Measurements from ENCODE around the gene FAIM.

DNA sequence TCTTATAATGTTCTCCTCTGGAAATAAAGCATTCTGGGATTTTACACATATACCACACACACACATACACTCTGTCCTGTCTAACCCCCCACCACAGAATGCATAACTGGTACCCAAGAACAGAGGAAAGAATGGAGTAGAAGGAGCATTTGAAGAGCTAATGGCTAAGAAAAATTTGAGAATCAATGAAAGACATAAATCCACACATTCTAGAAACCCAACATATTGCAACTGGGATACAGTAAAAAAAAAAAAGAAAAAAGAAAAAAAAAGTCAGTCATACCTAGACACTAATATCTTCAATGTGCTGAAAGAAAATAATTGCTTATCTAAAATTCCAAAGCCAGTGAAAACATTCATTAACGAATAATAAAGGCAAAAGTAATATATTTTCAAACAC, 35.4 kb upstream of the FAIM start:
- TF ChIP-seq, protein P1, sequence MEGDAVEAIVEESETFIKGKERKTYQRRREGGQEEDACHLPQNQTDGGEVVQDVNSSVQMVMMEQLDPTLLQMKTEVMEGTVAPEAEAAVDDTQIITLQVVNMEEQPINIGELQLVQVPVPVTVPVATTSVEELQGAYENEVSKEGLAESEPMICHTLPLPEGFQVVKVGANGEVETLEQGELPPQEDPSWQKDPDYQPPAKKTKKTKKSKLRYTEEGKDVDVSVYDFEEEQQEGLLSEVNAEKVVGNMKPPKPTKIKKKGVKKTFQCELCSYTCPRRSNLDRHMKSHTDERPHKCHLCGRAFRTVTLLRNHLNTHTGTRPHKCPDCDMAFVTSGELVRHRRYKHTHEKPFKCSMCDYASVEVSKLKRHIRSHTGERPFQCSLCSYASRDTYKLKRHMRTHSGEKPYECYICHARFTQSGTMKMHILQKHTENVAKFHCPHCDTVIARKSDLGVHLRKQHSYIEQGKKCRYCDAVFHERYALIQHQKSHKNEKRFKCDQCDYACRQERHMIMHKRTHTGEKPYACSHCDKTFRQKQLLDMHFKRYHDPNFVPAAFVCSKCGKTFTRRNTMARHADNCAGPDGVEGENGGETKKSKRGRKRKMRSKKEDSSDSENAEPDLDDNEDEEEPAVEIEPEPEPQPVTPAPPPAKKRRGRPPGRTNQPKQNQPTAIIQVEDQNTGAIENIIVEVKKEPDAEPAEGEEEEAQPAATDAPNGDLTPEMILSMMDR (IDR thresholded peaks at IDR 0.05): no peak
- no peak for TF ChIP-seq POLR2A (IDR thresholded peaks at IDR 0.05)
